Measurements from ENCODE around the gene TMEM123.

The TMEM123 gene

DNA sequence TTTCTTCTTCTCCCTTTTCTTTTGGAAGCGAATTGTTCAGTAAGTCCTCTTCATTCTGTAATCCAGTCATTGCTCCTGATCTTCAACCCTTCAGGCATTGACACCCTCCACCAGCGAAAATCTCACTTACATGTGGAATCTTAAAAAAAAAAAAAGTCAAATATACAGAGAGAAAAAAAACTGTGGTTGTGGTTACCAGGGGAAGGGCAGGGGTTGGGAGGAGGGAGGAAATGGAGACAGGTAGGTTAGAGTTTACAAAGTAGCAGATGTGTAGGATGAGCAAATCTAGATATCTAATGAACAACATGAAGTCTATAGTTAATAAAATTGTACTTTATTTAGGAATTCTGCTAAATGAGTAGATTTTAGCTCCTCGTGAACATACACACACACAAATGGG, 17.7 kb upstream of the TMEM123 start:
- DNase-seq = no peak

DNA sequence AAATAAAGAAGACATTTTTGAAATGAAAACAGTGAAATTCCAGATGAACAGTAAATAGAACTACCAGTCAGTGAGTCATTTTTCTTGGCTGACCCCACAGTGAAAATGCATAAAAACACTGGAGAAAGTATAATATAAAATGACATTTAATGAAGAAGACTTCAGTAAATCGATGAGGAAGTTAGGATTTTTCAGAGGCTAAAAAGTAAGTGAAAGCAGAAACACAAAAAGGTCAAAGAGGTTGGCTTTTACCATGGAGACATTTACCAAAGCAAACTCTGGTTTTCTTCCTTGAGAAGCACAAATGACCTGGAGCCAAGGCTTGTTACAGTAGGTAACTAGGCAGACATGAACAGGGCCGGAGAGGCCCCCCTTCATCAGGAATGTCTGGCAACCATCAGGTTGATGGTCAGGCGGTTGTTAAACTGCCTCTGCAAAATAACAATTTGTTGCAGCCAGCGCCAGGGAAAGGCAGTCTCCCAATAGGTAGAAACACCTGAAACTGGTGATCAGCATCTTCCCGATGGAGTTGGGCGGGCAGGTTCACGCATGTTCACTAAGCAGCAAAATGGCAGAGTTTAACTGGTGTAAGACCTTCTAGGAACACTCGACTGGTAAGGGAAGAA, 16.7 kb upstream of the TMEM123 start:
- no peak for DNase-seq

DNA sequence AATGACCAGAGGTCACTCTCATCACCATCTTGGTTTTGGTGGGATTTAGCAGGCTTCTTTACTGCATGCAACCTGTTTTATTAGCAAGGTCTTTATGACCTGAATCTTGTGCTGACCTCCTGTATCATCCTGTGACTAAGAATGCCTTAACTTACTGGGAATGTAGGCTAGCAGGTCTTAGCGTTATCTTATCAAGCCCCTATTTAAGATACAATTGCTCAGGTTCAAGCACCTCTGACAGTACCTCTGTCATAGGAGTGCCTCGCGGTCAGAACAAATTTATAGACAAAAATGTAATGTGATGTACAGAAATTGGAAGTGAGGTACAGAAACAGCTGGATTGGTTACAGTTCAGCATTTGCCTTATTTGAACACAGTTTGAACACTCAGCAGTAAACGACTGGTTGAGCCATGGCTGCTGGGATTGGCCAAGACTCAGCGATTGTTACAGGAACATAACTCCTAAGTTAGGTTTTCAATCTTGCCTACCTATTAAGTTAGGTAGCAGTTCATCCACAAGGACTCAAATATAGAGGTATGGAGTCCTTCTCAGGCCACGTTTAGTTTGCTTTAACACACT, 16.1 kb upstream of the TMEM123 start:
- no peak for DNase-seq

DNA sequence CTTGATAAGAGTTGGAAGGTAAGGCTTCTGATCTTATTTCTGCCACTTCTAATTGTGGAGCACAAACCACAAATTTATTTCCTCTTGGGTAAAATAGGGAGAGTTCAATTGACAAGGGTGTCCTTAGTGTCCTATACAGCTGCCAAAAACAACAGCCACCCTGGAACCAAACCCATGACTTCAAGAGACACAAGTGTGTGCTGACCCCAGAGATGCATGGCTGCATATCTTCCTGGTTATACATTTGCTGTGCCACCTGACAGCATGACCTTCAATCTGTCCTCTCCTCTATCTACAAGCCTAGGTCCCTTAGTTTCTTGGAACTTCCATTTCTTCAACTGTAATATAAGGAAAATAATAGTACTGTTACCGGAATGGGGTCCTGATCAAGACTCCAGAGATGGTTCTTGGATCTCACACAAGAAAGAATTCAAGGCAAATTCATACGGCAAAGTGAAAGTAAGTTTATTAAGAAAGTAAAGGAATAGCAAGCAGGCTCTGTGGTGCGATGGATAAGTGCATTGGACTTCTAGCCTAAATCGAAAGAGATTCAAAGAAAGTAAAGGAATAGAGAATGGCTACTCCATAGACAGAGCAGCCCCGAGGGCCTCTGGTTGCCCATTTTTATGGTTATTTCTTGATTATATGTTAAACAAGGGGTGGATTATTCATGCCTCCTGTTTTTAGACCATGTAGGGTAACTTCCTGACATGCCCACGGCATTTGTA, 15.5 kb upstream of the TMEM123 start:
- DNase-seq = no peak

DNA sequence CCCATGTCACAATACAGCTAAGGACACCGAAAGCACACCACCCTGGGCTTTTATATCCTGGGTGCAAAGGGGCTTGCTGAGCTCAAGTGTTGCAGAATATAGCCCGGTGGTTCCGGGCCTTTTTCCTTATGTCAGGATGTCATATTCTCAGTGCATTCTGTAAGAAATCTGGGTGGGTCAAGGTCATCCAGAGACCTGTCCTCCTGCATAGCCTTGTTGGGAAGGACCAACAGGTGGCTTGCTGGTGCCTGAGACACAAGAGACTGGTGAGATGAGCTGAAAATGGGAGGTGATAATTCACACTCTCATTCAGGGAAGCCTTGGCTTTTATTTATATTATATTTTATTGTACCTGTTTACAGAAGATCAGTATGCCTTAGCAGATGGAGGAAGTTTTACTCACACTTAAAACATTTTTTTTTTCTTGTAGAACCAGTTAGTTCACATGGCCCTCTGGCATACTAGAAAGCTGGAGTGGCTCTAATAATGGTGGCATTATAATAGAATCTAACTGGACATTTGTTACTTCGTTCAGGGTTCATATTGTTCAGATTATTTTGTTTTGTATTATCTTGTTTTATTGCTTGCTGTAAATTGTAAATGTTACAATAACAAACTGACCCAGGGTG, 14.6 kb upstream of the TMEM123 start:
- DNase-seq = no peak

DNA sequence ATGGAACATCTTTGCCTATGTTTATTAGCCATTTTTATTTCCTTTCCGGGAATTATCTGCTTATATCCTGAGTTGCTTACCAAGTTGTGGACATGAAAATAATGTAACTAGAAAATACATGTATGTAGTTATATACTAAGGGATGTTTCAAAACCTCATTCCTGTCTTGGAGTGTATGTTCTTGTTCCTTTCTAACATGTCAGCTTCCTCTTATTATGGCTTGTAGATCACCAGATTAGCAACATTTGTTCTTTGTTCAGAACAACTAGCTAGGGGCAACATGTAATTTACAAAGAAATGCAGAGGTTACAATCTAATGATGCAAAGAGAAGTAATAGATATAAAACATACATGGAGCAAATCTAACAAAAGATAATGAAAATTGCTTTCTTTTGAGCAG, 13.1 kb upstream of the TMEM123 start:
- DNase-seq = no peak

DNA sequence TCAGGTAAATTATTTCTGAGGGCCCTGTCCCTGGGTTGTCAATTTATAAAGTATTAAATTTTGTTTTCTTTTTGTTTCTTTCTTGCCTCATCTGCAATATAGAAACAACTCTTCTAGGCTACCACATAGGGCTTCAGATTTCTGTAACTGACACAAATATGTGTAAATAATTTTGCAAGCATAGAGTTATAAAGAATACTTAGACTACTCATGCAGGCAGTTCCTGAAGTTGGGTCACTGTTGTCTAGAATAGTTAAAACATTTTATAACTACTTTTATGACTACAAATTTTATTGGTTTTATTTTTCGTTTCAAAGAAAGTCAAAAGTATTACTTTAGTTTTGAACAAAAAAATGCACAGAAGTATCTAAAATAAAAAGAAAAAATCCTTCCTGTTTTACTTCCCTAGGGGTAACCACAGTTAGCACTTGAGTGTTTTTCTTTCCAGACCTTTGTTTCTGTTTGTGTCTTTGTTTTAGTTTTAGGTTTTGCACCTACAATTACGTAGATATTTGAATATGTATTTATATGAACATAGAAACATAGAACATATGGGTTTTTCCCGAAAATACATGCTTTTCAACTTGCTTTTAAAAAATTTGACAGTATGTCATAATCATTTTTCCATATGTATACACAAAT, 12.4 kb upstream of the TMEM123 start:
- DNase-seq = no peak

DNA sequence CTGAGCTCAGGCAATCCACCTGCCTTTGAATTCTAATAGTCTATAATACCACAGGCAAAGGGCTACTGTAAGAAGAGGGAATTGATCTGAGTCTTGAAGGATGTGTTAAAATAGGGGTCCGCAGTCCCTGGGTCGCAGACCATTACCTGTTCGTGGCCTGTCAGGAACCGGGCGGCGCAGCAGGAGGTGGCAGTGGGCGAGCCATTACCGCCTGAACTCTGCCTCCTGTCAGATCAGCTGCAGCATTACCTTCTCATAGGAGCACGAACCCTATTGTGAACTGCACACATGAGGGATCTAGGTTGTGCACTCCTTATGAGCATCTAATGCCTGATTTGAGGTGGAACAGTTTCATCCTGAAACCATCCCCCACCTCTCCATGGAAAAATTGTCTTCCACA, 11.5 kb upstream of the TMEM123 start:
- no peak for DNase-seq

DNA sequence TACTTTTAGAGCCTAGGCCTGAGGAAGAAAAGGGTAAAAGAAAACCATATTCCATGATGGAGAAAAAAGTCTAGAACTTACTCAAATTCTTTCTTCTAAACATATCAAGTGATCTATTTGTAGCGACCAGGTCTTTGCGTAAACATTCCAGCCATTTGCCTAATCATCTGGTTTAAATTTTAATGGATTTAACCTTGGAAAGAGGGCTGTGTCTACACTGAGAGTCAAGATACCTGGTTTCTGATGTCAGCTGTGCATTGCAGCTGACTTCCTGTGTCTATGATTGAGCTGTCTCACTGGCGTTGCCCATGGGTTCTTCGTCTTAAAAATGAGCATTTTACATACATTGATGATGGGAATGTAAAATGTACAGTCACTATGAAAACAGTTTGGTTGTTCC, 10.0 kb upstream of the TMEM123 start:
- DNase-seq = no peak

DNA sequence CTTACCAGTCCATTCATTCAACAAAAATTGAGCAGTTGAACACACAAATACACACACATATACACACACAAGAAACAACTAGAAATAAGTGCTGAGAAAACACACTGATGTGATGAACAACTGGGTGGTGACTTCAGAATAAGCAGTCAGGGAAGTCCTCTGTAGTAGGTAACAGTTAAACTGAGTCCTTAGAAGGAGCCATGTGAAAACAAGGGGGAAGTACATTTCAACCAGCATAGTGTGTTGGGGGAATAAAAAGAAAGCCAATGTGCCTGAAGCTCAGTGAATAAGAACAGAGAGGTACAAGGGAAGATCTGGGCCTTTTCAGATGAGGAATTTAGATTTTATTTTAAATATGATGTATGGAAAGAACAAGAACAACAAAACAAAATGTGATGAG, 6.8 kb upstream of the TMEM123 start:
- DNase-seq = no peak

DNA sequence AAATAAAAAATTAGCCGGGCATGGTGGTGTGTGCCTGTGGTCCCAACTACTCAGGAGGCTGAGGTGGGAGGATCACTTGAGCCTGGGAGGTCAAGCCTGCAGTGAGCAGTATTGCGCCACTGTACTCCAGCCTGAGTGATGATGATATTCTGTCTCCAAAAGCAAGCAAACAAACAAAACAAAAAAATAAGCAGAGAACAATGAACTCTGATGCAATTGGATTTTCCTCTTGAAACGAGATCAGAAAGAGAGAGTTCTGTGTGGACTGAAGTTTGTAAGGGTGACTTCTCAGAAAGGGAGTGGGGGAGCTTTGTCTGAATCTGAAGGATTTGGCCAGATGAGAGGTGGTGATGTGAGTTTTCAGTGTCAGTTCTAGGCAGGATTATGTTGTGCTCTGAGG, 6.0 kb upstream of the TMEM123 start:
- DNase-seq = no peak

DNA sequence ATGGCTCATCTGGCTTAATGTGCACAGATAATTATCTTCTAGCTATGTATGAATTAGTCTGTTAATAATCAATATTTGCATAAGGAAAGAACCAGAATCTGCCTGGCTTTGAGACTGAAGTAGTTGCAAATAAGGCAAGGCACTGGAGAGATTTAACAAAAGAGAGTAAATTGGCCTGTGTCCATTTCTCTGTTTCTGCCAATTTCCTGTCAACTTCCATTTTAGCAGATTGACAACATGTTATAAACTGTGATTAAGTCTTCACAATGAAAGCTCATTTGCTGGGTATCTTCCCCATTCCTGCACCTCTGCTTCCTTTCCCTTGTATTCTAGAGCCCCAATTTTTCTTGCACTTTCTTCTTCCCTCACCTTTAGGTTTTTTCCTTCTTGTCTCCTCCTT, 5.3 kb upstream of the TMEM123 start:
- DNase-seq = no peak

DNA sequence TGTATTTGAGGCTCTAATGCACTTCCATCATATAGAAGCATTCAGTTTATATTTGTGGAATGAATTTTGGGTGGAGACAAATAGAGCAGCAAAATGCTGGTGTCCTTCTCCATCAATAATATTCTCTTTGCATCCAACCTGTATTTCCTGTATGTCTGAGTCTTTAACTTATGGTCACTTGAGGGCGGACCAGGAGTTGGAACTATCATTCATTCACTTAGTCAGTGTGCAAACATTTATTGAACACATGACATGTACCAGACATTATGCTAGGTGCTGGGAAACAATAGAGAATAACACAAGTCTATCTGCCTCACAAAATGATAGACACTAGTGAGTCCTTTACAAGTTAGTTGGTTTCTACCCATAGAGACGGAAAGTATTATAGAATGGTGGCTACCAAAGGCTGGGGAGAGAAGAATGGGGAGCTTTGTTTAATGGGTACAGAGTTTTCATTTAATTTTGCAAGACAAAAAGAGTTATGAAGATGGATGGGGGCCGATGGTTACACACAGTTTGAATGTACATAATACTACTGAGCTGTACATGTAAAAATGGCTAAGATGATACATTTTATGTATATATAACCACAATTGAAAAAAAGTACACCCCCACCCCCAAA, 4.6 kb upstream of the TMEM123 start:
- DNase-seq = no peak

DNA sequence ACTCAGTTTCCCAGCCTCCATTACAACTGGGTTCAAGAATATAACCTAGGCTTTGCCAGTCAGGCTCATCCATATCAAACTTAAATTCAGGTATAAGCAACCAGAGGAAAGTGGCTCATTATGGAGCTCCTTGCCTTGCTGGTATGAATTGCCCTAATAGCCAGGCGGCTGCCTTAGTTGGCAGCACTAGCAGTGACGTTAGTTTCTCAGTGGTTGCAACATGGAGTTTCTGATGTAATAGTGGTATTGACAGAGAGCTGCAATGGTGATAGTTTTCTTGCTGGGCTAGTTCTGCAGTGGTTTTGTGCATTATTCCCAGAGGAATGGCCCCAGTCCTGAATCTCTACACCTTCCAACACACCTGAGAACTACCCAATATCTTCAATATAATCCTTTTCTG, 3.8 kb upstream of the TMEM123 start:
- DNase-seq = no peak

DNA sequence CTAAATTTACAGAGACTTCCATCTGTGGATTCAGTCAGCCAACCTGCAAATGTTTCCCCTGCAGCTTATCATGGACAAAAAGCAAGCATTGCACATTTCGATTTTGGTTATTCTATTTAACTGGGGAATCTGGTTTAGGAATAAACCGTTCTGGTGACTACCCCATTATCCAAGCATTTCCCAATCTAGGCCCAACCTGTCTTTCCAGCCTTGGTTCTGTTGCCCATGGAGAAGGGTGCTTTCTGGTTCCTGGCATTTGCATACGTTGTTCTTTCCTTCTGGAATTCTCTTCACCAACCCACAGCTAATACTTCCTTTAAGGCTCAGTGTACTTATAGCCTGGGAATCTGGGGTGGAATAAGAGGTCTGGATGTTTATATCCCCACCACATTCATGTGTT, 1.4 kb upstream of the TMEM123 start:
- DNase-seq = no peak

DNA sequence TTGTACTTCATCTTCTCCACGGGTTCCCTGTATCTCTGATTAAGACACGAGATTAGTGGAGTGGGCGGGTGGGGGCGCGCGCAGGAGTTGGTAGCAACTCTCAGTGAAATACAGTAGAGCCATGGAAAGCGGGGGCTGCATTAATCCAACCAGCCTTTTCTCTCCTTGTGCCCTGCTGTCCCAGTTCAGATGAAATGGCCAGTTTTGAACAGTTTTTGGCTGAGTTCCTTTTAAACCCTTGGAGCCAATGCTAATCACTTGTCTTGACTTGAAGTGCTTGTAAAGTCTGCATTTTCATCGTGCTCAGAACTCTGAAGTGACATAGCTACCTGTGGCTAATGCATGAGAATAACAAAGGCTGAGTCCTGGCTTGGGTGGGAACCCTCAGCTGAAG, 734 bp upstream of the TMEM123 start:
- DNase-seq = no peak

DNA sequence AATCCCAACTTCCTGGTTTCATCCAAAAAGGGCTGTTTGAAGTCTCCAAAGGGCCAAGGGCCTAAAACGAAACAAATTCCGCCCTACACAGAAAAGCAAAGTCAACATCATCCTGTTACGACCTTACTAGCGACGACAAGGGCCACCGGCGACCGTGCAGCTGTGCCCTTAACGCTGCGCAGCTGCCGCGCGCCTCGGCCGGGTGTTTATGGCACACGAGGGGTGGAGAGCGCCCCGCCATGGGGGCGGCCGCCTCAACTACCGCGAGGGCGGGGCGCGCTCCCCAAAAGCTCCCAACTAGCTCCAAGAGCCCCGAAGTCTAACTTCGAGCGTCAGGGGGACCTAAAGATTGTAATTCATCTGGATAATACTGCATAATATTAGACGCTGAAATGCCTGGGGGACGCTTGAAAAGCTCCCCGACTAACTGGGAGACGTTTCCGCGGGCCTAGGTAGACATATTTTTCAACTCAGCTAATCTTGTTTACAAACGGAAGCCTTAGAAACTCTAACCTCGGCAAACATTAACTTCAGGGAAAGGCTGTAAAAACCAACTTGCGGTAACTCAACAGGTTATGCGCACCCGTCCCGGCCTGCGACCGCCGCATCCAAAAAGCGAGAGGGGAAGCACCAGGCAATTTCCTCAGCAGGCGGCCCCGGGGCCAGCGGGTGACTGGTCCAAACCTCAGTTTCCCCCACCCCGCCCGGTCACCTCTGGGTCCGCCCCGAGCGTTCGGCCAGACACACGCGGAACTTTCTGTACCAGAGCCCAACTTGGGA, 694 bp downstream of the TMEM123 start:
- peak; percentile 86 for DNase-seq

DNA sequence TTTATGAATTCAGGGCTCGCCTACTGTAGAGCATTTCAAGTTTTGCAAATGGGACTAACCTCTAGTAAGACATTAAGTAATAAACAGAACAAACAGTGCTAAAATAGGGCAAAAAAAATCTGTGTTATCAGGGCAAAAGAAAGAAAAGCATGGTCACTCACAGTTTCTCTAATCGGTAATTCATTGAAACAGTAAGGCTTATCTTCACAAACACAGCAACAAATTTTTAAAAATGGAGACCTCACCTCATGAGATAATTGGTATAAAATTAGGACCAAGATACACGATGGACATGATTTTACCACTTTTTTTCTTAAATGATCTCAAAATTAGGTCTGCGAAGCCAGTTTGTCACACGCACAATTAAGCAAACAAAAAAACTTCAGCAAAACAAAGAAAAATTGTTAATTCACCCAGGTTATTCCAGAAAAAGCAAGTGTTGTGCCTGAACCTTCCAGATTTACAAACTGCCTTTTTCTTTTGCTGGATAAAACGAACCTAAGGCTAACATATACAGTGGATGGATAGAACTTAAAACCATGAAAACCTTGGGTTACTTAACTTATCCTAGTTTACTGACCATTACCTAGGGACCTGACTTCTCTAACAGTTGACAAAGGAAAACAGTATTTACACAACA, 1.4 kb downstream of the TMEM123 start:
- no peak for DNase-seq

DNA sequence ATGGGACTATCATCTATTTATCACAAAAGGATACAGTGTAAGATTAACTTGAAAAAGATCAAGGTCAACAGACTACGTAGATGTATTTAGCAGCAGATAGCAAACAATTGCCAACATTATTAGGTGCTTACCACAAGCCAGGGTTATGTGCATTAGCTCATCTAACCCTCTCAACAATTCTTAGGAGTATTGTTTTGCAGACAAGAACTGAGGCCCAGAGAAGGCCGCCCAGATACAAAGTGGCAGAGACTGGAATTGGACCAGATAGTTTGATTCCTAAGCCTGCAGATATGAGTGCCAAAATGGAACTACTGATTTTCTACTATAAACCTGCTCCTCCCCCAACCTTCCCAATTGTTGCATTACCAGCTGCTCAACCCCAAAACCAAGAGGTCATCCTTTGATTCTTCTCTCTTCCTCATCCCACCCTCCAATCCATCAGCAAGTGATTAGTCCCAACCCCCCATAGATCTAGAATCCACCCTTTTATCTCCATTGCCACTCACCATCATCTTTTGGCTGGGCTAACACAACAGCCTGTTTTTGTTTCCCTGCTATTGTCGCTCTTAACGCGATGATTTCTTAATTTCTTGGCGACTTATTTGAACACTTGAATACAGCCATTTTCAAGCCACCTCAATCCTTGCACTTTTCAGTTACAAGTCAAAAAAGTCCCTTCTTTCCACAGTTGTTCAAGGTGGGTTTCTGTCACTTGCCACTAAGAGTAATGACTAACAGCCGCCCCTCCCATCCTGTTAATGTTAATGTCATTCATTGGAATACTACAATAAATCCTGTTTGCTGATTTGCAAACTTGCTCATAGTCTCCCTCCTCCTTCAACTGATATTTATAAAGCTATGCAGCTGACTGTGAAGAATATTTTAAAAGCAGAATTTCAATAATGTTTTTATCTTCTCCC, 2.7 kb downstream of the TMEM123 start:
- DNase-seq = no peak

DNA sequence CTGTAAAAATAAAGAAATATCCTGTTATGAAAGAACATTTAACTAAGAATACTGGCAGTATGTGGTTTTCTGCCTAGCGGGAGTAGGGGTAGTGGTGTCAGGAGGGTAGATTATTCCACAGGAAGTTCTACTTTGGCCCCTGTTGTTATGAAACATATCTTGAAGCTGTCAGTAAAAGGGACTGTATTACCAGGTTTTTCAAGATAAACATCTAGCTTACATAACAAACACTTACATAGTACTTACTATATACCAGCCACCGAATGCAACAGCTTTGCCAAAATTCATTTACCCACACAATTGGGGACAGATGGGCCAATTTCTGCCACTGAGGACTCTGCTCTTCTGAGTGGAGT, 3.7 kb downstream of the TMEM123 start:
- DNase-seq = no peak
